SU-DHL-6 (cell line): ENCODE results near the gene VSTM2B.
A peak's percentile ranks its signal among the peaks of the same experiment; 100 is the strongest.

Source experiments
- H2AFZ ChIP-seq: fragments of 200-600 bp; sonication (generic); 2 replicates; pipeline ENCODE4 v1.6.1; 2014; ENCODE audit warnings: low read depth, mild to moderate bottlenecking, moderate library complexity, mixed read lengths, antibody characterized with exemption, low read length; ENCODE audit not compliant: severe bottlenecking
- H3F3A ChIP-seq: fragments of 200-600 bp; shearing (Covaris generic); 2 replicates; pipeline ENCODE4 v1.6.0; 2016; ENCODE audit warnings: antibody characterized with exemption, mild to moderate bottlenecking; ENCODE audit not compliant: insufficient read depth
- H3K27ac ChIP-seq: fragments of 200-600 bp; sonication (generic); 2 replicates; pipeline ENCODE4 v1.5.1; 2016; ENCODE audit warnings: low read depth, mild to moderate bottlenecking, low read length, moderate library complexity, mixed read lengths
- H3K27me3 ChIP-seq: fragments of 200-600 bp; sonication (generic), shearing (Covaris generic); 2 replicates; pipeline ENCODE4 v1.6.0; 2014; ENCODE audit warnings: mild to moderate bottlenecking, low read length
- H3K36me3 ChIP-seq: fragments of 200-600 bp; sonication (generic); 2 replicates; pipeline ENCODE4 v1.6.1; 2014; ENCODE audit warnings: mild to moderate bottlenecking, low read length, mixed read lengths
- H3K4me2 ChIP-seq: fragments of 300-600, 200-600 bp; shearing (Covaris generic), sonication (generic); 2 replicates; pipeline ENCODE4 v1.6.0; 2014; ENCODE audit warnings: low read length, low read depth, mild to moderate bottlenecking; ENCODE audit not compliant: poor library complexity, severe bottlenecking
- H3K4me3 ChIP-seq: fragments of 200-600 bp; sonication (generic); 2 replicates; pipeline ENCODE4 v1.5.1; 2014; ENCODE audit warnings: antibody characterized with exemption, low read length, mild to moderate bottlenecking, mixed read lengths; ENCODE audit not compliant: insufficient read depth, poor library complexity, severe bottlenecking
- H3K79me2 ChIP-seq: fragments of 200-600 bp; sonication (generic); 2 replicates; pipeline ENCODE4 v1.6.1; 2014; ENCODE audit warnings: mild to moderate bottlenecking, low read length, moderate library complexity; ENCODE audit not compliant: insufficient read depth
- H3K9ac ChIP-seq: fragments of 200-600 bp; sonication (generic); 2 replicates; pipeline ENCODE4 v1.7.0; 2014; ENCODE audit warnings: mild to moderate bottlenecking, low read length
- H3K9me2 ChIP-seq: fragments of 200-600 bp; sonication (generic); replicated peaks from 2 replicates; pipeline ENCODE4 v1.6.1; 2014; ENCODE audit warnings: low read length; ENCODE audit not compliant: insufficient read depth
- H3K9me3 ChIP-seq: fragments of 200-600 bp; sonication (generic); 2 replicates; pipeline ENCODE4 v1.6.1; 2014; ENCODE audit warnings: low read length, mixed read lengths; ENCODE audit not compliant: insufficient read depth
- H4K20me1 ChIP-seq: fragments of 200-600 bp; sonication (generic); 2 replicates; pipeline ENCODE4 v1.6.1; 2014; ENCODE audit warnings: low read depth, mild to moderate bottlenecking, antibody characterized with exemption, low read length, moderate library complexity, mixed read lengths
- EZH2phosphoT487 ChIP-seq: fragments of 200-600 bp; sonication (generic), shearing (Covaris generic); conservative IDR thresholded peaks from 2 replicates; pipeline ENCODE4 v1.6.1; 2018; ENCODE audit warnings: mild to moderate bottlenecking, antibody characterized with exemption, low read length, moderate library complexity, mixed read lengths
- TF ChIP-seq, protein P1 (sequence below): fragments of 200-600 bp; sonication (generic); IDR thresholded peaks from one replicate; pipeline ENCODE4 v1.5.1; 2017; ENCODE audit warnings: antibody characterized with exemption, mild to moderate bottlenecking, low read length, moderate library complexity; ENCODE audit not compliant: insufficient read depth, poor library complexity, severe bottlenecking

VSTM2B gene

DNA sequence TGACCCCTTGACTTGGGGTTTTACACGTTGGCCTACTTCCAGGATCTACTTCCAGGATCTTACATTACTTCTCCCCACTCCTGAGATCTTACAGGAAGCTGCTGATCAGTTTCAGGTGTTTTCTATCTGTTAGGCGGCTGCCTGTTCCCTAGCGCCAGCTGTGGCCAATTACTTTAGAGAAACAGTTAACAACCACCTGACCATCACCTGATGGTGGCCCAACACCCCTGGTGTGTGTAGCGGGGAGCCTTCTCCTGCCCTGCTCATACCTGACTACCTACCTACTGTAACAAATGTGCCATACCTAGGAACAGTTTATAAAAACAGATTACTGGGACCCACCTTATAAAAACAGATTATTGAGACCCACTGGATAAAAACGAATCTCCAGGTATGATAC lies 77.5 kb downstream of the VSTM2B start:
- H3K4me3 ChIP-seq: no peak overlapping the region
- H3K27ac ChIP-seq: no peak overlapping the region
- TF ChIP-seq EZH2phosphoT487: no peak
- H3K9me2 ChIP-seq: no peaks in the 10 kb centered on the region
- no peaks in the 10 kb centered on the region for H3K9me3 ChIP-seq
- H3K79me2 ChIP-seq: peaks cover 10% of the 10 kb centered on the region
- H3F3A ChIP-seq: 0 out of 2 replicates have a peak, but pooled peaks cover 3% of the 10 kb centered on the region
- H3K9ac ChIP-seq: no peak overlapping the region
- H4K20me1 ChIP-seq: no peaks in the 10 kb centered on the region
- H3K4me2 ChIP-seq: no peak overlapping the region
- H3K36me3 ChIP-seq: no peaks in the 10 kb centered on the region
- no peak overlapping the region for H2AFZ ChIP-seq
- H3K27me3 ChIP-seq: no peaks in the 10 kb centered on the region

DNA sequence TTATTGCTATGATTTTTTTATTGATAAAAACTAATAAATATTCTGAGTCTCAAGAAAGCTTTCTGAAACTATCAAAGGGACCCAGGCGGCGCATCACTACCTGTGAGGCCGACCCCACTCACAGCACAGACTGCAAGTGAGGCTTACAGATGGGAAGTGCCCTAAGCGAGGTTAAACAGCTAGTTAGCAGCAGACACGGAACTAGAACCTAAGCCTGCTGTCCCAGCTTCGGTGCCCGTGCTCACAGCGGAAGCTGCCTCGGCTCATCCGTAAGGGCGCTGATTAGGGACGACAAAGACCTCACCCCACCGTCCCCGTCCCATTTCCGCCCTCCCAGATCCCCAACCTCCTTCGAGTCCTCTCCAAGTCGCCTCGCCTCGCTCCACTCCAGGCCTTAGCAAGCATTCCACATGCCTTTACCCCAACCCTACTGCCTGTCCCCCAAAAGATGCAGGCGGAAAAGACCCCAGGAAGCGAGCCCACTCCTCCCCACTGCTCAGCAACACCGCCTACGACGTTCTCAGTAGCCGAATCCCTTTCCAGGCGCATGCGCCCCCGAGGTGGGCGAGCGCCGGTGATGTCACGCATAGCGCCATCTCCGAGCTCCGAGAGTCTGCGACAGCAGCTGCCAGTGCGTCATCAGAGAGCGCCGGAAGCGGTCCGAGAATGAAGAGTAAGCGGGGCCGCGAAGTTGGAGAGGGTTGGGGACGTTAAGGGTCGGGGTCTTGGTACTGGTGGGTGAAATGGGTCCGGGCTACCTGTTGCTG lies 80.0 kb downstream of the VSTM2B start, which contains the start of gene POP4:
Gene POP4 (plus strand): TSS at position 631 of the 767 bp plus-strand sequence. CDS start 36 bp downstream, at position 667.
- H3K9me2 ChIP-seq: no peaks in the 10 kb centered on the region
- peak within 1 kb of the TSS; percentile 72 for H3K9ac ChIP-seq
- H3K27ac ChIP-seq: peak within 1 kb of the TSS; percentile 53
- H3K9me3 ChIP-seq: no peaks in the 10 kb centered on the region
- no peaks in the 10 kb centered on the region for H3K27me3 ChIP-seq
- H3K4me2 ChIP-seq: peak within 1 kb of the TSS; percentile 95
- 0 out of 2 replicates have a peak, but pooled peaks cover 3% of the 10 kb centered on the region for H3F3A ChIP-seq
- peaks cover 10% of the 10 kb centered on the region for H3K79me2 ChIP-seq
- H2AFZ ChIP-seq: peak within 1 kb of the TSS; percentile 70
- TF ChIP-seq, protein P1, sequence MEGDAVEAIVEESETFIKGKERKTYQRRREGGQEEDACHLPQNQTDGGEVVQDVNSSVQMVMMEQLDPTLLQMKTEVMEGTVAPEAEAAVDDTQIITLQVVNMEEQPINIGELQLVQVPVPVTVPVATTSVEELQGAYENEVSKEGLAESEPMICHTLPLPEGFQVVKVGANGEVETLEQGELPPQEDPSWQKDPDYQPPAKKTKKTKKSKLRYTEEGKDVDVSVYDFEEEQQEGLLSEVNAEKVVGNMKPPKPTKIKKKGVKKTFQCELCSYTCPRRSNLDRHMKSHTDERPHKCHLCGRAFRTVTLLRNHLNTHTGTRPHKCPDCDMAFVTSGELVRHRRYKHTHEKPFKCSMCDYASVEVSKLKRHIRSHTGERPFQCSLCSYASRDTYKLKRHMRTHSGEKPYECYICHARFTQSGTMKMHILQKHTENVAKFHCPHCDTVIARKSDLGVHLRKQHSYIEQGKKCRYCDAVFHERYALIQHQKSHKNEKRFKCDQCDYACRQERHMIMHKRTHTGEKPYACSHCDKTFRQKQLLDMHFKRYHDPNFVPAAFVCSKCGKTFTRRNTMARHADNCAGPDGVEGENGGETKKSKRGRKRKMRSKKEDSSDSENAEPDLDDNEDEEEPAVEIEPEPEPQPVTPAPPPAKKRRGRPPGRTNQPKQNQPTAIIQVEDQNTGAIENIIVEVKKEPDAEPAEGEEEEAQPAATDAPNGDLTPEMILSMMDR: no peak
- TF ChIP-seq EZH2phosphoT487: no peak
- 0 out of 2 replicates have a peak, but pooled peaks cover 3% of the 10 kb centered on the region for H3K36me3 ChIP-seq
- peak within 1 kb of the TSS; percentile 96 for H3K4me3 ChIP-seq
- no peaks in the 10 kb centered on the region for H4K20me1 ChIP-seq

DNA sequence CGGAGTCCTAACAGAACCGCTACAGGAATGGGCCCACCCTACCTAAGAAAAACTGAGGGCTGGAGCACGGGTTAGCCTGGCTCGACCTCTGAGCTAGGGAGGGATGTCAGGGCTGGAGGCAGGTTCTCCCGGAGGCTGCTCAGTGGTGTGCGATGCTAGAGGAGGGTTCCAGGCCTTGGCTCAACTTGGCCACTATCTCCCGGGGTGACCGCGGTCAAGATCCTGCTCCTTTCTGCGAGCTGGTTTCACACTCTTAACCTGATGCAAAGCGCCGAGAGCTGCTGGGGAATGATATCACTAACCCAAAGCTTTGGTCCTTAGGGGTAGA lies 80.6 kb downstream of the VSTM2B start:
- Histone ChIP-seq H2AFZ (peak overlapping the region; percentile 70), H3K9me2 (no peaks in the 10 kb centered on the region), H3K79me2 (peaks cover 10% of the 10 kb centered on the region), H3F3A (0 out of 2 replicates have a peak, but pooled peaks cover 3% of the 10 kb centered on the region), H3K27ac (no peak overlapping the region), H3K4me3 (peak overlapping the region; percentile 96), H4K20me1 (no peaks in the 10 kb centered on the region), H3K27me3 (no peaks in the 10 kb centered on the region), H3K9me3 (no peaks in the 10 kb centered on the region), H3K36me3 (0 out of 2 replicates have a peak, but pooled peaks cover 3% of the 10 kb centered on the region), H3K4me2 (peak overlapping the region; percentile 86), H3K9ac (peak overlapping the region; percentile 72)
- no peak for TF ChIP-seq EZH2phosphoT487
- TF ChIP-seq, protein P1: no peak

DNA sequence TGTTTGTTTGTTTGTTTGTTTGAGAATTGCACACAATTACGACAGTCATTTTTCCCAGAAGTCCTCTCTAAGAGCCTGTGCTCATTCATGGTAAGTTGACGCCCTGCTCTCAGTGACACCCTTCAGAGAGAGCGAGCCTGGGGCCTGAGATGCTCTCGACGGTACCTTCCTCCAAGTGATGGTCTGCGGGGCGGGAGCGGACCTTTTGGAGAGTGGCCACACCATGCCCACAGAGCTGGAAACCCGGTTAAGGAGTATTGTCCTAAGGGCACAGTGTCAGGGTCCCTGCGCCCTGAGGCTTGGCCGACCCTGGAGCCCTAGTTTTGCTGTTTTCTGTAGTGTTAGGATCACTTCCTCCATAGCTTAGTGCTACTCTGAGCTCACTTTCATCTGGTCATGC lies 83.8 kb downstream of the VSTM2B start:
- TF ChIP-seq EZH2phosphoT487: no peak
- TF ChIP-seq, protein P1: no peak
- 0 out of 2 replicates have a peak, but pooled peaks cover 3% of the 10 kb centered on the region for H3K36me3 ChIP-seq
- peaks cover 10% of the 10 kb centered on the region for H3K79me2 ChIP-seq
- no peak overlapping the region for H3K27ac ChIP-seq
- H3K9me3 ChIP-seq: no peaks in the 10 kb centered on the region
- H3K9me2 ChIP-seq: no peaks in the 10 kb centered on the region
- no peaks in the 10 kb centered on the region for H4K20me1 ChIP-seq
- no peak overlapping the region for H2AFZ ChIP-seq
- H3K27me3 ChIP-seq: no peaks in the 10 kb centered on the region
- no peak overlapping the region for H3K9ac ChIP-seq
- H3F3A ChIP-seq: no peaks in the 10 kb centered on the region
- no peak overlapping the region for H3K4me2 ChIP-seq
- H3K4me3 ChIP-seq: no peak overlapping the region
